Activated CD8-positive, alpha-beta memory T cell treated with anti-CD3 and anti-CD28 coated beads, Interleukin-2, amount 50 U/mL, for 1 hour (primary cell): Measurements from ENCODE around the gene MCF2L.

Experiments used
- DNase-seq: peaks from one replicate; pipeline ENCODE4 v3.0.0-alpha.2; 2020; ENCODE audit errors: extremely low read depth

Gene MCF2L

DNA sequence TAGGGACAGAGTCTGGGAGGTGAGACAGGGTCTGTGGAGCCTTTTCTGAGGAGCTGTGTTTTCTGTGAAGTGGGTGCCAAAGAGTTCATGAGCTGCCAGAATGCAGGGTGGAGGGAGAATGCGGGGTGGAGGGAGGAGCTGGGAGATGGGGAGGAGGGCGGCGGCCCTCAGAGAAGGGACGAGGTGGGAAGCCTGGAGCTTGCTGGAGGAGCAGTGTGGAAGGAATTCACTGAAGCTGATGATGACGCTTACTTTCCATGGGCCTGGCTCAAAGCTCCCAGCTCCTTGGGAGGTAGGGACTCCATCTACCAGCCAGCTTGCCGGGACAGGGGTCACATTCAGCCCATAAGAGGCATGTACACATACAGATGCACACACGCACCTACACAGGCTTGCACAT lies 62.5 kb downstream of the MCF2L start:
- no peak for DNase-seq

DNA sequence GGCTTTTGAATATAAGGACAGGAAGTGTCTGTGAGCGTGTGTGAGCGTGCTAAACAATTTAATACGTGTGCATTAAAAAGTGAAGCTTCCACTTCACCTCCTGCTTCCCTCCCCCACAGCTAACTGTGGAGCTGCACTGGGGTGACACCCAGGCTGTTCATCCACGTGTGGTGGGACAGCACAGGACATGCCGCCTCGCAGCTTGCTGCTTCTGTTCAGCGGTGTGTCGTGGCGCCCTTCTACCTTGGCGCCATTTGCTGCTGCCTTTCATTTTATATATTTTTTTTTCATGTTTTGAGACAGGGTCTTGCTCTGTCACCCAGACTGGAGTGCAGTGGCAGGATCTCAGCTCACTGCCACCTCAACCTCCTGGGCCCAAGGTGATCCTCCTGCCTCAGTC lies 63.3 kb downstream of the MCF2L start:
- no peak for DNase-seq

DNA sequence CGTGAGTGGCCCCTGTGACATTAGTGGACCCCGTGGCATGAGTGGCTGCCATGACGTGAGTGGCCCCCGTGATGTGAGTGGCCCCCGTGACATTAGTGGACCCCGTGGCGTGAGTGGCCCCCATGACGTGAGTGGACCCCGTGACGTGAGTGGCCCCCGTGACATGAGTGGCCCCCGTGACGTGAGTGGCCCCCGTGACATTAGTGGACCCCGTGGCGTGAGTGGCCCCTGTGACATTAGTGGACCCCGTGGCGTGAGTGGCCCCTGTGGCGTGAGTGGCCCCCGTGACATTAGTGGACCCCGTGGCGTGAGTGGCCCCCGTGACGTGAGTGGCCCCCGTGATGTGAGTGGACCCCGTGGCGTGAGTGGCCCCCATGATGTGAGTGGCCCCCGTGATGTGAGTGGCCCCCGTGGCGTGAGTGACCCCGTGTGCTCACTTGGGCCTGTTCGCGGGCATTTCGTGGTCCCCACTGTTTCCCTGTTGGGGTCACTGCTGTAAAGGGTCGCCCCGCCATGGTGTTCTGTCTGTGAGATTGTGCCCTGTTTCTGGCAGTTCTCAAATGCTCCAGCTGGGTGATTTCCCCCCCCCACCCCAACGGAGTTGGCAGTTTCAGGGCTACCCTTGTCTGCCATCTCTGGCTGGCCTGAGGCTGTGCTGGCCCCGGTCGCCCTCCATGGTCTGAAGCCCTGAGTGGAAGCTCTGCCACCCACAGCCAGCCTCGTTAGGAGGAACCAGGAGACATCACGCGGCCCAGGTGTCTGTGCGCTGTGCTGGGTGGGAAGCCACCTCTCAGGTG lies 64.2 kb downstream of the MCF2L start:
- no peak for DNase-seq

DNA sequence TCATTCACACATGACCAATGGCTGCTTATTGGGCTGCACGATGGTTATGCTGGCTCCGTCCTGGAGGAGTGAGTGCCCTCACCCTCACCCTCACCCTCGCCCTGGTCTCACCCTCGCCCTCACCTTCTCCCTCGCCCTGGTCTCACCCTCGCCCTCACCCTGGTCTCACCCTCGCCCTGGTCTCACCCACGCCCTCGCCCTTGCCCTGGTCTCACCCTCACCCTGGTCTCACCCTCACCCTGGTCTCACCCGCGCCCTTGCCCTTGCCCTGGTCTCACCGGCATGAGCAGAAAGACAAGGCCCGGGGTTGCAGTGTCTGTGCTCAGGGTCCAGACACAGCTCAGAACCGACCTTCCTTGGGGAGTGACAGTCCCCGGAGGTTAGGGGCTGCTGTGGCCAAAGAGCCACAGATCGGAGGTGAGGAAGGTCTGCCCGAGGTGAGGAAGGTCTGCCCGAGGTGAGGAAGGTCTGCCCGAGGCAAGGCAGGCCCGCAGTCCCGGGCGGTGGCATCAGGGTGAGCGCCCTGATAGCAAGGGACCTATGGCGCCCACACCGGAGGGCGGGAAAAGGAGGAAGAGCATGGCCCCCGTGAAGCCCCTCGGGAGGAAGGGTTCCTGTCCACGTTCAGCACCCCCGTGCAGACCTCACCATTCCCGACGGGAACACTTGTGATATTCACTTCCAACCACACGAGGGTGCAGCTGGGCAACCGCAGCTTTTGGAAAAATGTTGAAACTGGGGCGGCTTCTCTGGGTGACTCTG lies 65.6 kb downstream of the MCF2L start:
- no peak for DNase-seq

DNA sequence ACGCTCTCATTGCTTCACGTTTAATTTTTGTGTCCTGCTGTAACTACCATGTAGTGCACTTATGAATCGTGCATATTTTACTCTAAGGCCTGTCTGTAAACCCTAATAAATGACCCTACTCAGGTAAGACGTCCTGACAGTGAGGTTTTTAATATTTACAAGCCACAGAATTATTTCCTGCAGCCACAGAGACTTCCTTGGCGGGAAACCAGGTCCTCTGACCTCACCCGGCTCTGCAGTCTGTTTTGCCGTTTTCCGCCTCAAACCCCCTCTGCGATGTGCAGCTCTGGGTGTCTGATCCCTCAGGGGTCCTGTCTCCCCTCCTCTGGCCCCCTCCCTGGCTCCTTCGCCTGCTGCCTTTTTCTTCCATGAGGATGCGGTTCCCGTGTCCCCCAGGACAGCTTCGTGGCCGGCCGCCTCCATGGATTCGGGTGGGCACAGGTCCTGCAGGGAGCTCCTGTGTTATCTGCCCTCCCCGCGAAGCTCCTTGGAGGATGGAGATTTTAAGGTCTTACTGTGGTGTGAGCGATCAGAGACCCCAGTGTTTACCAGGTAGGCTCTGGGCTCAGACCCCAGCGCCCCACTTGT lies 66.3 kb downstream of the MCF2L start:
- no peak for DNase-seq

DNA sequence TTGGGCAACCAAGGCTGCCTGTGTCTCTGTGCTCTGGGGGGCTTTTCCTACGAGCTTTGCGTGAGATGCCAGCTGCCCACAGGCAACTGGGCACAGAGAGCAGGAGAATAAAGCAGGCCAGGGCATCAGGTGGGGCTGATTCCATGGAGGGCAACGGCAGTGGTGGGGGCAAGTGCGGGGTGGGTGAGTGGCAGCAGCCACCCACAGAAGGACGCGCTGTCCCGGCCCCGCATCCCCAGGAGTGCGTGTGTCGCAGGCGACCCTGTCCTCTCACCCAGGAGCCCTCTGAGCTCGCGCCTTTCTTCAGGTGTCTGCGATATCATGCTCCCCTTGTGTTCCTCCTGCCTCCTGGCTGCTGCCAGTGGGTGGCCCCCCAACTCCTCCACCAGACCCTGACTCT lies 67.4 kb downstream of the MCF2L start:
- no peak for DNase-seq

DNA sequence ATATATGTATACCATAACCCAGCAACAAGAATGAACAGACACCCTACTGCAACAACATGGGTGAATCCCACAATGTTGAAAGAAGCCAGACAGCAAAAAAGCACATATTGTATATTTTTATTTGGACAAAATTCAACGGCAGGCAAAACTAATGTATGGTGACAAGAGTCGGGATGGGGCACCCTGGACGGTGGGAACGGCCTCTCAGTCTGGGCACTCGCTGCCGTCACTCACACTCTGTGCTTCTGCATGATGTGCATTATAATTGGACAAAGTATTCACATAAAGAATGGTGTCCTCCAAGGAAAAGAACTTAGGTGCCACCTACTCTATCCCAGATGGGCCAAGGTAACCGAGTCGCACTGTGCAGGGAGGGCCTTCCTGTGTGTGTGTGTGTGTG lies 71.0 kb downstream of the MCF2L start:
- DNase-seq = no peak

DNA sequence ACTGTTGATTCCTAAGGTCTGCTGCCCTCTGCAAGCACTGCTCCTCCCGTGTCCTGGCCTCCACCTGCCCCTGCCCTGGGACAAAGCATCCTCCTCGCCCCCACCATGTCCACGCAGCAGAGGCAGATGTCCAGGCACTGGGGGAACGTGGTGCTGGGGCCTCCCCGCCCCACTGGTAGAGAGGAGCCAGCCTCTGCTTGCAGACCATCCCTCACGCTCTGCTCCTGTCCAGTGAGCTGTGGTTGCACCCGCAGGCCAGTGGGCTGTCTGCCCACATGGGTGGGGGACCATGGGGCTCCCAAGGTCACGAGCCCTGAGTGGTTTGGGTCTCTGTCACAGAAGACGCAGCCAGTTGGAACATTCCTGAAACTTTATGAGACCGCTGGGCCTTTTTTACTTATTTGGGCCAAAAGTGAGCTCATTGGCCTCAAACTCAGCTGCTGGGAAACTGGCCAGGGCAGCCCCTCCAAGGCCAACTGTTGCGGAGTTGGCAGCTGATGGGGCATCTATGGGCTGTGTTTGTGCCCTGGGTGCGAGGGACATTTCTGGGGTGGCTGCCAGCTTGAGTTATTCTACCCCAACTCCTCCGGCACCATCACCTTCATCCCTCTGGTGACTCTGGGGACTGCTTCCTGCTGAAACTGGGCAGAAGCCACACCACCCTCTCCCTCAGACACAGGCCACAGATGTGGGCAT lies 71.7 kb downstream of the MCF2L start:
- DNase-seq = no peak

DNA sequence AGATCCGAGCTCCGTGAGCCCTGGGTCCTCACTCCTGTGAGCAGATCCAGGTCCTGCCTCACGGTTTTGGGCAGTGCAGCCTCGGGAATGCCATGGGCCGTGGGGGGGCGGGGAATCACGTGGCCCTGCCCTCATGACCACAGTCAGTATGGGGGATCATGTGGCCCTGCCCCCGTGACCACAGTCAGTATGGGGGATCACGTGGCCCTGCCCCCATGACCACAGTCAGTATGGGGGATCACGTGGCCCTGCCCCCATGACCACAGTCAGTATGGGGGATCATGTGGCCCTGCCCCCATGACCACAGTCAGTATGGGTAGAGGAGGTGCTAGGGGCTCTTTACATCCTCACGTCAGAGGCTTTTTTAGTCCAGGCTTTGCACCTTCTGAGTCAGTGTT lies 72.3 kb downstream of the MCF2L start:
- no peak for DNase-seq

DNA sequence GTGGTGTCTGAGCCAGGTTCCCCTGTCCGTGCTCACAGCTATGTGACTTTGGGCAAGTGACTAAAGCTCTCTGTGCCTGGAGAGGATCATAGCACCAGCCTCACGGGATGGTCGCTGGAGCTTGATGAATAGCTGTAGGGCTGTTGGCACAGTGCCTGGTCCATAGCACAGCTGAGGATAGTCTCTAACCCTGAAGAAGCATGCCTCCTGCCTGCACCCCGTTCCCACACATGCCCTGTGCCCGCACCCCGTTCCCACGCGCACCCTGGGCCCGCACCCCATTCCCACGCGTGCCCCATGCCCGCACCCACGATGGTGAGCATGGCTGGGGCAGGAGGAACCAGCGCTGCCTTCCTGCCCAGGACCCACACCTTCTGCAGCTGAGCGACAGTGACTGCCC lies 72.9 kb downstream of the MCF2L start:
- no peak for DNase-seq

DNA sequence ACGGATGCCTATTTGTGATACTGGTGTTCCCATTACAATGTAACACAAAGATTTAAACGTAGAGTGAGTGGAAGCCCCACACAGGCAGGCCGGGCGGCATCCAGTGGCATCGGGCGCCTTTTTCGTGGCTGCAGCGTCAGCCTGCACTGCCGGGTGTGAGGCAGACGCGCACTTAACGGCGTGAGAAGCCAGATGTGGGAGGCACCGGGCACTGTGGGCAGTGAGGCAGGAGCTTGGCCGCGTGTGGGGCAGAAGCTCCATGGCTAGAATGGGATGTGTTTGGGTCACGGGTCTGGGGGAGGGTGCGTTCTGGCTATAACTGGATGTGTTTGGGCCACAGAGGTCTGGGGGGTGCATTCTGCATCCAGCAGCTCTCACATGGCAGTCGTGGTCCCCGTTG lies 73.4 kb downstream of the MCF2L start:
- DNase-seq = no peak

DNA sequence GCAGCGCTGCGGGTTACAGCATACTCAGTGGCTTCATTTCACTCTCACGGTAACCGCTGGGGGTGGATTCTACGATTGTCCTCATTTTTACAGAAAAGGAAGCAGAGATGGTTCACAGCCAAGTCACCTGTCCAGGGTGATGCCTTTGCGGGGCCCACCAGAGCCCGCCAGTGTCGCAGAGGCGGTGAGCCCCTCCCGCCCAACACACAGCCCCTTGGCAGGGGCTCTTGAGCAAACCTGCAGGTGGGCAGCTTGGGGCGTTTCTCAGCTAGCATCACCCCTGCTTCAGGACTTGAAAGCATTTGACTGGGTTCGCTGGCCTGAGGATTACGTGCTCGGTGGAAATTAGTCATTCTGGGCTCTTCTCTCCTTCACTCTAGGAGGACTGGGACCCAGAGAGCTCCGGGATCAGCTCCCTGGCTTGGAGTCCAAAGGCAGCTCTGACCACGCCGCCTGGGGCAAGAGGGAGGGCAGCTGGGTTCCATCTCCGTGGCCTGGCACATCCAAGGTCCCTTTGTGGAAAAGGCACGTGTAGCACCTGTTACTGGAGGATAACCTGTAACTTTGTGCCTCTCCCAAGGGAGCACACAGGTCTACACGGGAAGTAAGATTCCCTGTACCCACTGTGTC lies 74.1 kb downstream of the MCF2L start:
- DNase-seq = no peak

DNA sequence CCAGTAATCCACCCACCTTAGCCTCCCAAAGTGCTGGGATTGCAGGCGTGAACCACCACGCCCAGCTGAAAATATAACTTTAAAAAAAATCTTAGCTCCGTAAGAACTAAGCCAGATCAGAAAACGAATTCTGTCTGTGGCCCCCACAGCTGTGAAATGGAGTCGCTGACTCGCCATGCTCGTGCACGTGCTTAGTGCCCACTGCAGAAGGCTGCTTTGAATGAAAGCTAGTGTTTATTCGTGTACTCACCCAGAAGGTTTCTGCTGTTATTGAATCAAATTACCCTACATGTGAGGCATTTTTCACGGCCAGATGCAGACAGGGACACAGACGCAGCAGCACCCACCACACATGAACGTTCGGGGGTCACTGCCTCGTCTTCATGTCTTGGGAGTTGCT lies 74.9 kb downstream of the MCF2L start:
- no peak for DNase-seq

DNA sequence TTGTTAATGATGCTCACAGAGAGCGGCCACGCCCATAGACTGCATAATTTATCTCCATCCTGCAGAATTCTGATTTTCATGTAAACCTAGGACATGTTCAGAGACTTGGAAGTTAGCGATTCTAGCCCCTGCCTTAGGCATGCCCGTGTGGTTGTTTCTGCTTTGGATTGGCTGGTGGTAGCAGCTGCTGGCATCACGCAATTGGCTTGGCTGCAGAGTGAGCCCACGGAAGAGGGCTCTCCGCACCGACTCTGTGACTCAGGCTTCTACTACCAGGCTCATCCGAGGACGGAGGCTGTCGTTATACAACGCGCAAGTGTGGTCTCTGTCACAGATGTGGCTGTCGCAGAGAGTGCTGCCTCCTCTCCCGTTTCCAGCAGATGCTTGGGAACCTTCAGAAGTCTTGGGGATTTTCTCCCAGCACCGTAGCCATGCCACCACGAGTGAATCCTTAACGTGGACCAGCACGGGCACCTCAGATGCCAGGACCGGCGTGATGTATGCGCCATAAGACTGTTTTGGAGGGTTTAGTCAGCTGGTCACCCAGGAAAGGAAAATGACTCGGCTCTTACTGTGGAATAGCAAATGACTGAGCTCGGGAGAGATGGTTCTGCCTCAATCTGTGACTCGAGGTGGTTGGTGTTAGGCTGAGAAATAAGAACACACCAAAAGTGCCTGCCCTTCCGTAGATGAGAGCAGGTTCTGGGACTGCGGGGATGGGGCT lies 75.5 kb downstream of the MCF2L start:
- DNase-seq = no peak

DNA sequence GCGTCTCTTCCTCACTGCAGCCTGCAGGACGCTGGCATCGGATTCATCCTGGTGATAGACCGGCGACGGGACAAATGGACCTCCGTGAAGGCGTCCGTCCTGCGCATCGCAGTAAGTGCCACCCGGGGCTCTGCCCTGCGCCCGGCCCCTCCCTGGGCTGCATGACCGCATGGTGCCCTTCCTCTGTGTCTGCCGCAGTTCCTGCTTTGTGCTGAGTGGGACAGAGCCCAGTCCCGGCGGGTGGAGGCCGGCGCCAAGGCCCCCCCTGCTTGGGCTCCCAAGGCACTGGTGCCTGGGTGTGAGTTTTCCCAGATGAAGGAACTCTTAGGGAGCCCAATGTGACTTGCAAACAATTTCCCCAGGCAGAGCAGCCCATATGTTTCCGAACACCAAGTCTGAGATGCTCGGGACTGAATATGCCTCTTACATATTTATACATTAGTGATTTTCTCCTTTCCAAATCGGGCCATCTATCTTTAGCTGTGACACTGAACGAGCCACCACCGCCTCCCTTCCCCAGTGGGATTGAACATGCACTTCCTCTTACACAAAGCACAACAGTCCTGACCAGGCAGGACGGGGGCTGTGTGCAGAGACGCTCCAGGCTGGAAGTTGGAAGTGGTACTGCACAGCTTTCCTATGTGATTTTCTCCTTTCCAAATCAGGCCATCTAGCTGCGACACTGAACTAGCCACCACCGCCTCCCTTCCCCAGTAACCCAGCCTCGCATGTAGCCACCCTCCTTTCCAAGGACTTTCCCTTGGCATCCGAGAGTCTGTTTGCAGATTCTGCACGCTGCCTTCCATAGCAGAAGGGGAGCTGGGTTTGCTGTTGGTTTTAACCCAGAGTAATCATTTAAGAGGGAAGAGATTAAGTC lies 76.5 kb downstream of the MCF2L start:
- no peak for DNase-seq

DNA sequence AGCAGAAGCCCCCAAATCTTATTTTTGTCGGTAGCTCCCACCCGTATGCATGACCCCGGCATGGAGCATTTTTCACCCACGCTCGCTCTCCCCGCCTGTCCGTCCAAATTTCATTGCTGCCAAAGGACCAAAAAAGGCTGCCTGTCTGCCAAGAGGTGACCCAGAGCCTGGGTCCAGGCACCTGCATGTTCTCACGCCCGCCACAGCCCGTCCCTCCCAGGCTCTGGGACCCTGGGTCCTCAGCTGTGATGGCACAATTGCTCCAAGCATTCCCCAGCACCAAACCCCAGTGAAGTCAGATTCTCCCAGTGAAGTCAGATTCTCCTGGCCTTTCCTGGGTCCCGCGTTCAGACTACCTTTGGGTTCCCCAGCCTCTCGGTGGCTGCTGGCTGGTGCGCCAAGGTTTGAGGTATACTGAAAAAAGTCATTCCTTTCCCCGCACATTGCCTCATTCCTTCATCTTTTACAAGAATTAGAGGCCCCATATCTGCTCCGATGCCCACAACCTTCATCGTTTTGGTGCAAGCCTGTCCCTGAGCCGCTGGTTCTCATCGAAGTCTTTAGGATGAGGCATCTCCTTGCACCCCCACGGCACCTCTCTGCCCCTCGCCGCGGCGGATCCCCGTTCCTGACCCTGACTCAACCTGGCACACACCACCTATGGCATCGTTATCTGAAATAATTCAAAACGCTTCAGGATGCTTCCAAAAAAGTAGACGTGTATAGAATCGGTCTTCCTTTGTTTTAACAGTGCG lies 77.3 kb downstream of the MCF2L start:
- no peak for DNase-seq

DNA sequence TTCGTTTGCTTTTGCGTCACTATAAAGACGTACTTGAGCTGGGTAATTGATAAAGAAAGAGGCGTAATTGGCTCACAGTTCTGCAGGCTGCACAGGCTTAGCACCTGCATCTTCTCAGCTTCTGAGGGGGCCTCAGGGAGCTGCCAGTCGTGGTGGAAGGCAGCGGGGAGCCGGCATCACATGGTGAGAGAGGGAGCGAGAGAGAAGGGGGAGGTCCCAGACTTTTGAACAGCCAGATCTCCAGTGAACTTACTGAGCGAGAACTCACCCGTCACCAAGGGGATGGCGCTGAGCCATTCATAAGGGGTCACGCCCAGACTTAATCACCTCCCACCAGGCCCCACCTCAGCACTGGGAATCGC lies 77.8 kb downstream of the MCF2L start:
- no peak for DNase-seq

DNA sequence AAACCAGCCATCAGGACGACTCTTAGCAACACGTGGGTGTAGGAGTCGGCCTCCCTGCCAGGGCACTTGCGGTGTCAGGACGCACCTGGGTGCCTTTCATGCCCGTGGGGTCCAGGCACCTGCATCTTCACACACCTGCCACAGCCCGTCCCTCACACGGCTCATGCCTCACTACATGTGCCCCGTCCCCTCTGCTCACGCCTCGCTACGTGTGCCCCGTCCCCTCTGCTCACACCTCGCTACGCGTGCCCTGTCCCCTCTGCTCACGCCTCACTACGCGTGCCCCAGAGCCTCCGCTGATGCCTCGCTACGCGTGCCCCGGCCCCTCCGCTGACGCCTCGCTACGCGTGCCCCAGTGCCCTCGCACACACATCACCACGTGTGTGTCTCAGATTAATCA lies 78.6 kb downstream of the MCF2L start:
- no peak for DNase-seq

DNA sequence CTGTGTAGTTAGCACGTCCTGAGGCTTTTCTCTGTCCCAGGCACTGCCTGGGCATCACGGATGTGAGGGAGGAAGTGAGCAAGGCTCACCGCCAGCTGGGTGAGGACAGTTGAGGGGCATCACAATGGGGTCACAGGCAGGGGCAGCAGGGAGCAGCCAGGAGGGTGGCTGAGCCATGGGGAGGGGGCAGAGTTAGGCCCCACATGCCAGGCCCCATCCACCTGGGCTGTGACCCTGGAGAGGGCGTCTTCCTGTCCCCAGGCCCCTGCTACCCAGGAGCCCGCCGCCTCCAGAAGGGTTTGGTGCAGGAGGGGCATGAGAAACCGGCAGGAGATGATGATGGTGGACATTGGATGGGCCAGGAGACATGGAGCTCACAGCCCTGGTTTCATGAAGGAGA lies 79.8 kb downstream of the MCF2L start:
- DNase-seq = no peak

DNA sequence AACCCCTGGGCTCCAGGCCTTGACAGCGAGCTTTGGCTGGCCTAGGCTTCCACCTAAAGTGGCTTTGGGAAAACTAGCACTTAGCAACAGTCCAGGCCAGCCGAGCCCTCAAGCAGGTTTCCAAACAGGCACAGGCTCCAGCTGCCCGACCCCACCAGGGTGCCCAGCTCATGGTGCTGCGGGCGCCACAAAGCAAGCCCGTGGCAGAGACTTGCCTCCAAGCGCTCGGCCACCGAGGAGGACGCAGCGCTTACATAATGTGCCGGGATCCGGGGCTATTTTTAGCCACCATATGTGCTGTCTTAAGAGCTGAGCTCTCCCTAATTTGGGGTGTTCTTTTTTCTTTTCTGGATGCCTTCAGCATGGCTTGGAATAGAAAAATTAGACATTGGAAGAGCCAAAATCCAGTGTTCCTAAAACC lies 80.5 kb downstream of the MCF2L start:
- DNase-seq = no peak
